HG02588 (cell line): ENCODE measurements around the gene SELENBP1.
A peak's percentile ranks its signal among the peaks of the same experiment; 100 is the strongest.
"Not testable (repeated sequence)": the region's sequence is repeated elsewhere in the genome, so short reads cannot be mapped to it uniquely, and the experiment has no call there.

ENCODE experiments used
- ATAC-seq: cut with Tn5 transposase; IDR thresholded peaks from one replicate; pipeline ENCODE4 v1.9.1; 2021; ENCODE audit warnings: mild to moderate bottlenecking, moderate library complexity; ENCODE audit not compliant: unreplicated experiment

Gene SELENBP1

DNA sequence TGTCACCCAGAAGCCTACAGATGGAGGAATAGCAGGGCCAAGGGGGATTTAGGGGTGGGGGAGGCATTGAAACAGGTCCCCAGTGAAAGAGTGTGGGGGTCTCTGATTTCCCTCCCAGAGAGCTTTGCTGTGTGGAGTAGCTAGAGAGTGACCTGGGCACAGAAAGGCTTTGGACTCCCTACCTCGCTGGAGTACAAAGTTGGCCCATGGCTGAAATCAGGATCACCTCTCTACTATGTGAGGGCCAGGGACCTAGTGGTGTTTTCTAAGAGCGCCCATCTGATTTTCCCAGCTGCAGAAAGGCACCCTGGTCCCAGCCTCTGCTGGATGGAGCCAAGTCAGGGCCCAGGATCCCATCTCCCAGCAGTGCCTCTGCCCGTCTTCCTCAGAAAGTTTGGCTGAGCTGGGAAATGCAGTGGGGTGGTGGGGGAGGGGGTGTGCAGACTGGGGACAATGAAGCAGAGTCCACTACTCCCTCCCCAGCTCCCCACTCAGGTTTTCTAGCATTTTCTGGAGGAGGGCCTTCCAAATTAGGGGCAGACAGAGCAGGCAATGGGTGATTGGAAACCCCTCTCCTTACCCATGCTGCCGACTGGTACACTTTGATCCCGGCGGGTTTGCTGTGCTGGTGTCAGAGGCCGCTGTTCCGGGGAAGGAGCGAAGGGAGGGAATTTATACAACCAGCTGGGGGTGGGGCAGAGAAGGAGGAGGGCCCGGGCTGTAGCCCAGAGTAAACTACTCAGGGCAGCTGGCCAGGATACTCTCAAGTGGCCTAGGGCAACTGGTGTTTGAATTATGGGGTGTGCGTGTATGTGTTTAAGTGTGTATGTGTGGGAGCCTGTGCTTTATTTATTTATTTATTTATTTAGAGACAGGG, at the start of gene SELENBP1:
Gene SELENBP1, minus strand, starts transcription at position 648 of the 877 bp plus-strand sequence. Its CDS starts 64 bp downstream, at position 584.
- ATAC-seq: no peak

DNA sequence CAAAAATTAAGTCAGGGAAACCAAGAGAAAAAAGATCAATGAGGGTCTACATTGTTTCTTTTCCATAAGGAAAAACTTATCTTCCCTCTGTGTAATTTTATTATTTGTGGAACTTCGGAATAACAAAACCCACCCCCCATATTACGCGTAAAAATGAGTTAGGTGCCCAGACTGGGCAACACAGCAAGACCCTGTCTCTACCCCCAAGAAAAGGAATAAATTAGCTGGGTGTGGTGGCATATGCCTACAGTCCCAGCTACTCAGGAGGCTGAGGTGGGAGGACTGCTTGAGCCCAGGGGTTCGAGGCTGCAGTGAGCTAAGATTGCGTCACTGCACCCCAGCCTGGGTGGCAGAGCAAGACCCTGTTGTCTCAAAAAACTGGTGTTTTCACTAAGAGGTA, 47.3 kb upstream of the SELENBP1 start:
- ATAC-seq: no peak

DNA sequence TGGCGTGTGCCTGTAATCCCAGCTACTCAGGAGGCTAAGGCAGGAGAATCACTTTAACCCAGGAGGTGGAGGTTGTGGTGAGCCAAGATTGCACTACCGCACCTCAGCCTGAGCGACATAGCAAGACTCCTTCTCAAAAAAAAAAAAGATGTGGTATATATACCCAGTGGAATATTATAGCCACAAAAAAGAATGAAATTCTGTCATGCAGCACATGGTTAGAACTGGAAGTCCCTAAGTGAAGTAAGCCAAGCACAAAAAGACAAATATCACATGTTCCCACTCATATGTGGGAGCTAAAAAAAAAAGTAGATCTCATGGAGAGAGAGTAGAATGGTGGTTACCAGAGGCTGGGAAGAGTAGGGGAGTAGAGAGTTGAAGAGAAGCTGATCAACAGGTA, 45.6 kb upstream of the SELENBP1 start:
- no peak for ATAC-seq

DNA sequence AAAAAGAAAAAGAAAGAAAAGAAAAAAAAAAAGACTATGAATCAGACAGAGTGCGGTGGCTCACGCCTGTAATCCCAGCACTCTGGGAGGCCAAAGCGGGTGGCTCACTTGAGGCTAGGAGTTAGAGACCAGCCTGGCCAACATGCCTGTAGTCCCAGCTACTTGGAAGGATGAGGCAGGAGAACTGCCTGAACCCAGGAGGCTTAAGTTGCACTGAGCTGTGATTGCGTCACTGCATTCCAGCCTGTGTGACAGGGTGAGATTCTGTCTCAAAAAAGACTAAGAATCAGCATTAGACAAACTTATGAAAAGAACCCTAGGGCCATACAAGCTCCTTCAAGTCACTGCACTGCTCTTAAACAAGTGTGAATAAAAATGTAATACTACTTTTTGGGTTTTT, 43.7 kb upstream of the SELENBP1 start:
- ATAC-seq: no peak

DNA sequence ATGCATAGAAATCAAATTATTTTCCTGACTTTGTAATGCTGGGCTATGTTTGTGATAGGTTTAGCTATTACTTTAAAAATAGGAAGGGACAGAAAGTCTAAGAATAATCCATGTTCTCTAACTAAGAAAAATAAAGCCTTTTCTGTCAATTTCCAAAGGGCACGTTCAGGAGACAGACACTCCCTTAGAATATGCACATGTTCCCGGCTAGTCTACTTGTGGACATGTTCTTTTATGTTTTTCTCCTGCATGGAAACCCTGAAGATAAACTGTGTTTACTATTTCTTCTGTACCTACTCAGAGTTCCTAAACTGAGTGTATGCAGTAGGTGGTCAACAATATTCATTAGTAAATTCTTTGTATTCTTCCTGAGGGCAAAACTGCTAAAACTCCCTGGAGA, 39.4 kb upstream of the SELENBP1 start:
- no peak for ATAC-seq

DNA sequence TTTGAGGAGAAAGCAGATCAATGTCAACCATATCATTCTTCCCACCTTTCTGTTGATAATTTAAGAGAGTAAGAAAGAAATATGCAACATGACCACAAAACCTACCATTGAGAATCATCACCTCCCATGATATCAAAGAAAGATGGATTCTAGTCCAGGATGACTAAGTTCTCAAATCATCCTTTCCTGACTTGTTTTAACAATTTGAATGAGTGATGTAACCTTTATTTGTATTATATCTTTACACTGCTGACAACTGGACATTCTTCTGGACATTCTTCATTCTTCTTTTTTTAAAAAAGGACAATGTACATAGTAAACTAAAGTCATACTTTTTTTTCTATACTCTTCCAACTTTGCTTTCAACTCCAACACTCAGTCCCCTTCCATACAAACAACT, 36.4 kb upstream of the SELENBP1 start:
- ATAC-seq: no peak

DNA sequence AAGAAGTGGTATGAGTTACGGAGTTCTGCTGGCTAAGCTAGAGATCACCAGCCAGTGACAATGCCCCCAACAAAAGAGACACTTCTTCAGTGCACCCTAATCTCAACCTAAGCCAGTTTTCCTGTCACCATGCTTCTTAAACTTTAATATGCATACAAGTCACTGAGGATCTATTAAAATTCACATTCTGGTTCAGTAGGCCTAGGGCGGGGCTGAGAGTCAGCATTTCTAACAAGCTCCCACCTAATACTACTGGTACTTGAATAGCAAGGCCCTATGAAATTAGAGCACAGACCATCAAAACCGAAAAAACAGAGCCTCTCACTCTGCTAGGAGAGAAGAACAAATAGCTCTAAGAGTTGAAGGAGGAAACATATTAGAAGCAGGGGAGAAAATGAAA, 34.8 kb upstream of the SELENBP1 start:
- ATAC-seq: no peak

DNA sequence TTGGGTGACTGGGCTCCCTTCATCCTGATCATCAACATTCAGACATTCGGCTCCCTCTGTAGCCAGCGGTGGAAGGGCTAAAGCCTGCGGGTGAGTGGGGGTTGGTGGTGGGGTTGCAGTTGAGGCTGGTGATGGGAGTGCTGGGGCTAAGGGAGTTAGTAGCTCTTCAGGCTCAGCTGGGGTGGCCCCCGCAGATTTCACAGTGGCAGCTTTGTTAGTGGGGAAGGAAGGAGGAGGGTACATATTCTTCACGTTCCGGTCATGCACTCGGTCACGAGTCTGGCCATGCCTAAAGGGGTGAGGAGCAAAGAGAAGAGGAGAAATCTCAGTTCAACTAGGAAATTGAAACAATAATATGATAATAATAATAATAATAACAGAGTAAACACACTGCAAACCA, 33.7 kb upstream of the SELENBP1 start:
- ATAC-seq: no peak

DNA sequence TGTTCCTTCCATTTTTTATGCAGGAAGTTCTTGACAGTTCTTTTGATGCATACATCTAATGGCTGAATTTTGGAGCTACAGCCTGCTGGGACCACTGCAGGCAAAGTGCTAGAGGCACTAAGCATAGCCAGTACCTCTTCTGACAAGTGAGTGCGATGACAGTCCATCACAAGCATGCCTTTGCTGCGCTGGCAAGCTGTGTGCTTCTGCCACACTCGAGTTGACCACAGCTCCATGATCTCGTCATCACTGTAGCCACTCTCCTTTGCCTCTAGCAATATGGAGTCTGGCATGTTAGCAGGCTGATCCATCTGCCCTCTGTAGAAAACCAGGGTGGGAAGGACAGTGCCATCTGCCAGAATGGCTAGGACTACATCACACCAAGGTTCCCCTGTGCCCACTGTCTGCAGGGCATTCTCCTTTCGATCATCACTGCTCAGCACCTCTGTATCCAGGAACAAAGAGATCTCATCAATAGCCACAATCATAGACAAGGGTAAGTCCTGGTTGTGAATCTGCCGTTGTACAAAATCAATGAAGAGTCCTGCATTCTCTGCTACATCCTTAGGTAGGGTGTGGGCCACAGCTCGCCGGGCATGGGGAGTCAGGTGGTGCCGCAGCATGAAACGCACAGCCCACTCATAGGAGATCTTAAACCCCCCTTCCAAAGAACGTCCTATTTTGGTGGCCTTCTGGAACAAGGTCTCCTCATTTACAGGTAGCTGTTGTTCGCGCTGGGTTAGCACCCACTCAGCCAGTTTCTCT, 32.9 kb upstream of the SELENBP1 start:
- no peak for ATAC-seq

DNA sequence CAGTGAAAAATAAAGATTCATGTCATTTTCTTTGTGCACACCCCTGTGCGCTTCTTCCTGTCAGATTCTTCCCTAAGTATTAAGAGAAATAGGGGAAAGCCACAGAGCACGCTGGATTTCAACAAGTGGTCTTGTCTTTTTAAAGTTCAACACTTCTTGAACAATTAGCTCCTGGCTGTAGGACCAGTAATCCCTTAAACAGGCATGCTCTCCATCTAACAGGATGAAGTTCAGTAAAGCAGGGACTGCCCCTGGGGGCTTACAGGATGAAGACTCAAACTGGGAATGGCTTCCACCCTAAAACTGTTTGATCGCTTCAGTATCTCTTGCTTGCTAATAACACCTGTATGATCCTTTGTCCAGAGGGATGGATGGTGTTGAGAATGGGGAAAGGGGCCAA, 31.1 kb upstream of the SELENBP1 start:
- ATAC-seq: no peak

DNA sequence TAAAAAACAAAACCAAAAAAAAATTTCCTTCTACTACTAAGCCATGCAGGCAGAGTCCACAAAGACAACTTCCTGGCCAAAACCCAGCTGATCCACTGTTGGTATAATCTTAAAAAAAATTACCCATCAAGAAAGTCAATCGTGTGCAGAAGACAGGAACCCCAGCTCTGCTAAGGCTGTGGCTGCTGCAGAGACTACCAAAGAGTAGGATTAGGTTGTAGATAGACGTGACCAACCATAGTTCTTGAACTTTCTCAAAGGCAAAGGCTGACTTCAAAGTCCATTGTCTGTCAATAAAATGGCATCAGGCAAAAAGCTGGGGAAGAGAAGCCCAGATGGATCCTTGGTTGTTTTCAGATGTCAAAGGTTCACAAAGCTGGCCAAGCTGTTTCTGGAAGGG, 30.3 kb upstream of the SELENBP1 start:
- ATAC-seq: no peak

DNA sequence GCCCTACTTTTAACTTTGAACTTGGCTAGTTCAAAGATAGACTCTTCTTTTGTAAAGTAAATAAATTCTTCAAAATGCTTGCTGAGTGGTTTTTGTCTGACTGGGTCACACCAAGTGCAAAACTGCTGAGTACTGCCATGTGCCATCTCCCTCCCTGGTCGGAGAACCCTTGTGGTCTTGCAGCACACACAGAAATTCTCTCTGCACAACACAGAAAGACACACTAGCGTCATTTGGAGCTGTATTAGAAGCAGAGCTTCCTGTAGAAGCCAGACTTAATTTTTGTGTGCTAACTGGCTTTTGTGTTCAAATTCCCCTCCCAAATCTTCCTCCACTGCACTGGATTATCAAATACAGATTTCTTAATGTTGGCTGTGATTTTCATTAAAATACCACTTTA, 29.4 kb upstream of the SELENBP1 start:
- ATAC-seq: no peak

DNA sequence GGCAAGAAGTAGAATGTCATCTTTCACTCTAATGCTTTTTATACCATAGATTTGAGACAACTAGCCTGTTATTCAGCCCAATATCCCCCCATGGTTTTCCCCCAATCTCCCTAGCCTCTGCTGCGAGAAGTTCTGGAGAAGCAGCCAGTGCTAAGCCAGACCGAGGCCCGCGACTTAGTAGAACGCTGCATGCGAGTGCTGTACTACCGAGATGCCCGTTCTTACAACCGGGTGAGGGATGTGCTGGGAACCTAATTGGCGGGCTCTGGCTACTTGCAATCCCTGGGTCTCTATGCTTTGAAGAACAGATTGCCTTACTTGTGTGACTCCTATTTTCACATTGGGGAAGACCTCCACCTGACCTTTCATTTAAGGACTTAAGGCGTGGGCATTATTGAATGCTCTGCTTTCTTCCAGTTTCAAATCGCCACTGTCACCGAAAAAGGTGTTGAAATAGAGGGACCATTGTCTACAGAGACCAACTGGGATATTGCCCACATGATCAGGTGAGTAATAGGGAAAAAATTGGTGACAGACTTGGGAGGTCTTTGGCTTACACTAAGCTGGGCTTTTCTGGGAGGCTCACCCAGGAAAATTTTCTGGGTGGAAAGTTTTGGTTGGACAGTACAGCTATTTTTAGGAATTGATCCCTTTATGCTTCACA, 28.8 kb upstream of the SELENBP1 start:
- no peak for ATAC-seq

DNA sequence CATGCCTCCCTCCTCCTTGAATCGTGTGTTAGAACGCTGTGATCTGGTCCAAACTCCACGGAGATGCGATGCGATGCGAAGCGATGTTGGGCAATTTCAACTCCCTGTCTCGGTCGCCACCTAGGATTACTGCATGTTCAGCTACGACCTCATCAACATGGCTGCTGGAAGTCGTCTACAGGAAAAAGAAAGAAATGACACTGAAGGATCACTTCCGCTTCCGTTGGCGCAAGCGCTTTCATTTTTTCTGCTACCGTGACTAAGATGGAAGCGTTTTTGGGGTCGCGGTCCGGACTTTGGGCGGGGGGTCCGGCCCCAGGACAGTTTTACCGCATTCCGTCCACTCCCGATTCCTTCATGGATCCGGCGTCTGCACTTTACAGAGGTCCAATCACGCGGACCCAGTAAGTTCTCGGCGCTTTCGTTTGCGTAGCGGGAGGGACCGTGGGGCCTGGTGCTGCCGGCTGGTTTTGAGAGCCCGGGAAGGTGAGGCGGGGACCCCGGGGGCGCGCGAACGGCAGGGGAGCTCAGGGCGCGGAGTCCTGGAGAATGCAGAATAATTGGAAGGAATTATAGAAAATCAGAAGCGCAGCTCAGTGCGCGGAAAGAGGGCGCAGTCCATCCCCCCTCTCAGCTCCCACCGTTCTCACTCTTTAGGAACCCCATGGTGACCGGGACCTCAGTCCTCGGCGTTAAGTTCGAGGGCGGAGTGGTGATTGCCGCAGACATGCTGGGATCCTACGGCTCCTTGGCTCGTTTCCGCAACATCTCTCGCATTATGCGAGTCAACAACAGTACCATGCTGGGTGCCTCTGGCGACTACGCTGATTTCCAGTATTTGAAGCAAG, 27.0 kb upstream of the SELENBP1 start, which contains the start of gene PSMB4:
Gene PSMB4, plus strand, starts transcription at position 250 of the 848 bp plus-strand sequence. Its CDS starts 15 bp downstream, at position 265.
- peak; percentile 74 for ATAC-seq

DNA sequence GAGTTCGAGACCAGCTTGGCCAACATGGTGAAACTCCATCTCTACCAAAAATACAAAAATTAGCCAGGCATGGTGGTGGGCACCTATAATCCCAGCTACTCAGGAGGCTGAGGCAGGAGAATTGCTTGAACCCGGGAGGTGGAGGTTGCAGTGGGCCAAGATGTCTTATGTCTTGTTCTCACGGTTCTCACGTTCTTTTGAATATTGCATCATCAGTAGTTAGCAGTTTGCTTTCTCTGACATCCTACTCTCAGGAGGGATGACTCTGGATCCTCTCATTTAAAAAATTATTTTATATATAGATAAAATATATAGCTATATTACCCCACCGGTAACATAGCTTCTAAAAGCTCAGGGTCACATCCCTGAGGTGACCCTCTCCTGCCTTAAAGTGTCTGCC, 23.8 kb upstream of the SELENBP1 start:
- ATAC-seq: not testable (repeated sequence)

DNA sequence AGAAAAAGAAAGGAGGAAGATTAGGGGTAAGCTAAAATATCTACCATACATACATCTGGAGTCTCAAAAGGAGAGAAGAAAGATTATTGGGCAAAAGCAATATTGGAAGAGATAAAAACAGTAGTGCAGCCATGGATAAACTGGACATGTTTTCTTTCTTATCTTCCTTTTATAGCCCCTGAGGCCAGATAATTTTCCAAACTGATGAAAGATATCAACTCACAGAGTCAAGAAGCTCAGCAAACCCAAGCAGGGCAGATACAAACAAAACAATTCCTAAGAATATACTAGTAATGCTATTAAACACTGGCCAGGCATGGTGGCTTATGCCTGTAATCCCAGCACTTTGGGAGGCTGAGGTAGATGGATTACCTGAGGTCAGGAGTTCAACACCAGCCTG, 21.1 kb upstream of the SELENBP1 start:
- no peak for ATAC-seq

DNA sequence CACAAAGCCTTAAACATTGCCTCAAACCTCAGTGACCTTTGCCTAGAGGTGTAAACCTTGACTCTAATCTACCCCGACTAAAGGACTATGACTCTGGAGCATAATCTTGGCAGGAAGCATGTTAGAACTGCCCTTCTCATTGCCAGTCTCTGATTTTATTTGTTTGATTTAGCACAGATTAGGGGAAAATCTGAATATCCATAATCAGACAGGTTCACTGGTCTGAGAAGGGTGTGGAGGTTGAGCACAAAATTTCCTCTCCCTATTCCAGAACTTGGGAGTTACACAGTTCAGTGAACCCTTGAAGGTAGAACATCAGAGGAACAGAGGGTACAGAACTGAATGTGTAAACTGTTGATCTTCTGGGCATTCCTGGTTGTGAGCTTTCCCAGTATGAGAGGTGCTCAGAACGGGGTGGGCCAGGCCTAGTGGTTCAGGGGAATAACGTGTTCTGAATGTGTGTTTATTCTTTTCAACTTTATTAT, 18.6 kb upstream of the SELENBP1 start:
- no peak for ATAC-seq

DNA sequence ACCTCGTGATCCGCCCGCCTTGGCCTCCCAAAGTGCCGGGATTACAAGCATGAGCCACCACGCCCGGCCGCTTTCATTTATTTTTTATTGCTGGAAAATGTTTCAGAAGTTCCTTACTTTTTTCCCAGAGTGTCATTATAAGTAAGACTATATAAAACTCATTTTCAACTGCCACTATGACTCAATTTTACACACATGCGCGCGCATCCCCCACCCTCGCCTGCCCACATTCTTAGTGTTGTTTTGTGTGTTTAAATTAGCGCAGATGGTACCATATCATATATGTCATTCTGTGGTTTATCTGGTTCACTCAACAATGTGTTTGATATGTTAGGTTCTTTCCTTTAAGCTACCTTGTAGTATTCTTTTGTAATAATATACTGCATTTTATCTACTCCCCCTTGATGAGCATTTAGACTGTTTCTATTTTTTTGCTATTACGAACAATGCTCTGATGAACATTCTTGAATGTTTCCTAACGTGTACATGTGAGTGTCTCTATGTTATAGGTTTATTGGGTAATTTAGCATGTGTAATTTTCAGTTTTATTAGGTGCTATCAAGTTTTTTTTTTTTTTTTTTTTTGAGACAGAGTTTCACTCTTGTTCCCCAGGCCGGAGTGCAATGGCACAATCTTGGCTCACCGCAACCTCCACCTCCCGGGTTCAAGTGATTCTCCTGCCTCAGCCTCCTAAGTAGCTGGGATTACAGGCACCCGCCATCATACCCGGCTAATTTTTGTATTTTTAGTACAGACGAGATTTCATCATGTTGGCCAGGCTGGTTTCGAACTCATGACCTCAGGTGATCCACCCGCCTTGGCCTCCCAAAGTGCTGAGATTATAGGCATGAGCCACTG, 17.9 kb upstream of the SELENBP1 start:
- ATAC-seq: not testable (repeated sequence)

DNA sequence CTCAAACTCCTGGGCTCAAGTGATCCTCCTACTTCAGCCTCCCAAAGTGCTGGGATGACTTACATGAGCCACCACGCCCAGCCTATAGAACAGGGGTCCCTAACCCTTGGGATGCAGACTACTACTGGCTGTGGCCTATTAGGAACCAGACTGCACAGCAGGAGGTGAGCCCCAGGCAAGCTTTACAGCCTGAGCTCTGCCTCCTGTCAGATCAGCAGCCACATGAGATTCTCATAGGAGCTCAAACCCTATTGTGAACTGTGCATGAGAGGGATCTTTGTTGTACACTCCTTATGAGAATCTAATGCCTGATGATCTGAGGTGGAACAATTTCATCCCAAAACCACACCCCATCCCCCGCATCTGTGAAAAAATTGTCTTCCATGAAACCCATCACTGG, 13.5 kb upstream of the SELENBP1 start:
- ATAC-seq: no peak
